ENCODE measurements around the gene SAT1. TPM values are rescaled to one million over a fixed set of nuclear protein-coding genes. Genes with fewer than 3 reads are reported as not detected.

The SAT1 gene
- total and polyA plus RNA-seq, 2 donors (not counting 1 experiment from before 2014, with no cell fraction given) = 118 to 148 TPM

GRCh38 chrX:23790155-23790497, 7.2 kb downstream of the SAT1 start:
- Histone ChIP-seq H2AFZ (ENCODE audit: low read length) (no peak overlapping the region), H3K9me3 (ENCODE audit: control insufficient read depth, insufficient read depth, low read depth, low read length) (no peaks in the 10 kb centered on the region), H4K20me1 (ENCODE audit: control insufficient read depth, extremely low read depth, insufficient read depth, low read length) (no peaks in the 10 kb centered on the region), H3K9ac (ENCODE audit: insufficient read depth, low read length) (no peak overlapping the region), H3K4me3 (replicated peaks in 1 of 4; ENCODE audit: control extremely low read depth in 1 of 4, insufficient read depth in 1 of 4, low read depth in 3 of 4, low read length in 4 of 4) (no peak overlapping the region), H3K36me3 (ENCODE audit: control insufficient read depth, insufficient read depth, low read length) (no peaks in the 10 kb centered on the region), H3K4me1 (ENCODE audit: control insufficient read depth, extremely low read depth, insufficient read depth, low read length) (no peaks in the 10 kb centered on the region), H3K4me2 (ENCODE audit: extremely low read depth, insufficient read depth, low read length) (no peak overlapping the region), H3K27me3 (ENCODE audit: control insufficient read depth, insufficient read depth, low read length) (no peaks in the 10 kb centered on the region), H3K79me2 (ENCODE audit: control insufficient read depth, insufficient read depth, low read length) (no peaks in the 10 kb centered on the region), H3K27ac (ENCODE audit: insufficient read depth, low read length) (no peak overlapping the region)
- TF ChIP-seq CTCF (conservative IDR thresholded peaks at IDR 0.05 in 1 of 2, IDR thresholded peaks at IDR 0.05 in 1 of 2; ENCODE audit: low read depth in 1 of 2, low read length in 2 of 2) (no peak), EZH2 (IDR thresholded peaks at IDR 0.05; ENCODE audit: low read length, missing control alignments) (no peak)
- DNase-seq (ENCODE audit: low read depth in 2 of 2) = no peak

GRCh38 chrX:23792861-23793553, 10.0 kb downstream of the SAT1 start:
- Histone ChIP-seq H3K36me3 (ENCODE audit: control insufficient read depth, insufficient read depth, low read length) (no peaks in the 10 kb centered on the region), H3K9ac (ENCODE audit: insufficient read depth, low read length) (no peak overlapping the region), H3K27ac (ENCODE audit: insufficient read depth, low read length) (no peak overlapping the region), H3K4me2 (ENCODE audit: extremely low read depth, insufficient read depth, low read length) (no peak overlapping the region), H3K79me2 (ENCODE audit: control insufficient read depth, insufficient read depth, low read length) (no peaks in the 10 kb centered on the region), H4K20me1 (ENCODE audit: control insufficient read depth, extremely low read depth, insufficient read depth, low read length) (no peaks in the 10 kb centered on the region), H3K4me1 (ENCODE audit: control insufficient read depth, extremely low read depth, insufficient read depth, low read length) (no peaks in the 10 kb centered on the region), H3K4me3 (replicated peaks in 1 of 4; ENCODE audit: control extremely low read depth in 1 of 4, insufficient read depth in 1 of 4, low read depth in 3 of 4, low read length in 4 of 4) (no peak overlapping the region), H3K27me3 (ENCODE audit: control insufficient read depth, insufficient read depth, low read length) (no peaks in the 10 kb centered on the region), H2AFZ (ENCODE audit: low read length) (no peak overlapping the region), H3K9me3 (ENCODE audit: control insufficient read depth, insufficient read depth, low read depth, low read length) (no peaks in the 10 kb centered on the region)
- TF ChIP-seq CTCF (conservative IDR thresholded peaks at IDR 0.05 in 1 of 2, IDR thresholded peaks at IDR 0.05 in 1 of 2; ENCODE audit: low read depth in 1 of 2, low read length in 2 of 2) = no peak
- TF ChIP-seq EZH2 (IDR thresholded peaks at IDR 0.05; ENCODE audit: low read length, missing control alignments) = no peak
- no peak for DNase-seq (ENCODE audit: low read depth in 2 of 2)

GRCh38 chrX:23795221-23795620, 12.2 kb downstream of the SAT1 start:
- DNase-seq (ENCODE audit: low read depth in 2 of 2) = no peak
- Histone ChIP-seq H3K9me3 (ENCODE audit: control insufficient read depth, insufficient read depth, low read depth, low read length) (no peaks in the 10 kb centered on the region), H3K4me2 (ENCODE audit: extremely low read depth, insufficient read depth, low read length) (no peak overlapping the region), H3K4me1 (ENCODE audit: control insufficient read depth, extremely low read depth, insufficient read depth, low read length) (no peaks in the 10 kb centered on the region), H2AFZ (ENCODE audit: low read length) (no peak overlapping the region), H3K4me3 (replicated peaks in 1 of 4; ENCODE audit: control extremely low read depth in 1 of 4, insufficient read depth in 1 of 4, low read depth in 3 of 4, low read length in 4 of 4) (no peak overlapping the region), H3K27ac (ENCODE audit: insufficient read depth, low read length) (no peak overlapping the region), H3K79me2 (ENCODE audit: control insufficient read depth, insufficient read depth, low read length) (no peaks in the 10 kb centered on the region), H3K36me3 (ENCODE audit: control insufficient read depth, insufficient read depth, low read length) (no peaks in the 10 kb centered on the region), H3K9ac (ENCODE audit: insufficient read depth, low read length) (no peak overlapping the region), H4K20me1 (ENCODE audit: control insufficient read depth, extremely low read depth, insufficient read depth, low read length) (no peaks in the 10 kb centered on the region), H3K27me3 (ENCODE audit: control insufficient read depth, insufficient read depth, low read length) (no peaks in the 10 kb centered on the region)
- no peak for TF ChIP-seq EZH2 (IDR thresholded peaks at IDR 0.05; ENCODE audit: low read length, missing control alignments)
- TF ChIP-seq CTCF (conservative IDR thresholded peaks at IDR 0.05 in 1 of 2, IDR thresholded peaks at IDR 0.05 in 1 of 2; ENCODE audit: low read depth in 1 of 2, low read length in 2 of 2) = no peak

Measured in fibroblast of lung (primary cell).